Measurements from ENCODE around the gene RANBP3L. TPM values are rescaled to one million over a fixed set of nuclear protein-coding genes. Genes with fewer than 3 reads are reported as not detected.

RANBP3L gene
- total RNA-seq, 1 experiment from 2014 or later: 0.20 TPM

DNA sequence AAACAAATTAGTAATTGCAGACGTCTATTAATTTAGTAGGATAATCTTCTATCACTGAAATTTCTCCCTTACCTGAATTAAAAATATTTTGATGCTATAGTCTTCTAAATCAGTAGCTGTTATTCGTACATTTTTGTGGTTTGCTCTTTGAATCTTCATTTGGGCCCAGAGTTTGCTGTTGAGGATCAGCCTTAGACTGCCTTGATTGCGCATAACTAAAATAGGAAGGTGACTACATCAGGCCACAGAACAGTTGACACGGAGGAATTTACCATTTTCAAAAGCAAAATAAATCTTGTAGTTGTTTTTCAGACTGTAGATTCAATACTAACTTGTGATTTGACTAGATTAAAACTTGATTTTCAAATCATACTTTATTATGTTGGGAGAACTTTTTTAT, 48.1 kb downstream of the RANBP3L start:
- no peak overlapping the region for H3K4me3 ChIP-seq (ENCODE audit: low read depth, low read length)
- Mint-ChIP-seq H3K9me3 (ENCODE audit: unreplicated experiment) (no peaks in the 10 kb centered on the region), H3K4me1 (ENCODE audit: low read depth, unreplicated experiment) (no peaks in the 10 kb centered on the region), H3K4me3 (ENCODE audit: unreplicated experiment) (no peak overlapping the region), H3K36me3 (ENCODE audit: insufficient read depth, unreplicated experiment) (no peaks in the 10 kb centered on the region), H3K27ac (ENCODE audit: unreplicated experiment) (no peak overlapping the region), H3K27me3 (ENCODE audit: insufficient read depth, unreplicated experiment) (no peaks in the 10 kb centered on the region)
- CTCF ChIA-PET: no interaction called here
- POLR2A ChIA-PET: no interaction called here
- TF ChIP-seq, protein P1, sequence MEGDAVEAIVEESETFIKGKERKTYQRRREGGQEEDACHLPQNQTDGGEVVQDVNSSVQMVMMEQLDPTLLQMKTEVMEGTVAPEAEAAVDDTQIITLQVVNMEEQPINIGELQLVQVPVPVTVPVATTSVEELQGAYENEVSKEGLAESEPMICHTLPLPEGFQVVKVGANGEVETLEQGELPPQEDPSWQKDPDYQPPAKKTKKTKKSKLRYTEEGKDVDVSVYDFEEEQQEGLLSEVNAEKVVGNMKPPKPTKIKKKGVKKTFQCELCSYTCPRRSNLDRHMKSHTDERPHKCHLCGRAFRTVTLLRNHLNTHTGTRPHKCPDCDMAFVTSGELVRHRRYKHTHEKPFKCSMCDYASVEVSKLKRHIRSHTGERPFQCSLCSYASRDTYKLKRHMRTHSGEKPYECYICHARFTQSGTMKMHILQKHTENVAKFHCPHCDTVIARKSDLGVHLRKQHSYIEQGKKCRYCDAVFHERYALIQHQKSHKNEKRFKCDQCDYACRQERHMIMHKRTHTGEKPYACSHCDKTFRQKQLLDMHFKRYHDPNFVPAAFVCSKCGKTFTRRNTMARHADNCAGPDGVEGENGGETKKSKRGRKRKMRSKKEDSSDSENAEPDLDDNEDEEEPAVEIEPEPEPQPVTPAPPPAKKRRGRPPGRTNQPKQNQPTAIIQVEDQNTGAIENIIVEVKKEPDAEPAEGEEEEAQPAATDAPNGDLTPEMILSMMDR (IDR thresholded peaks at IDR 0.05; ENCODE audit: insufficient read depth in 1 of 2, low read depth in 1 of 2, low read length in 1 of 2, severe bottlenecking in 1 of 2, unreplicated experiment in 1 of 2): no peak
- no peaks in the 10 kb centered on the region for H3K27me3 ChIP-seq (replicated peaks; ENCODE audit: control insufficient read depth, insufficient read depth, low read length)
- intact Hi-C loops (cut with micrococcal nuclease; ENCODE audit: unreplicated experiment): no loop called here
- no TSS peak for BruUV-seq (replicated peaks)
- H3K4me1 ChIP-seq: no peaks in the 10 kb centered on the region
- H3K9me3 ChIP-seq: no peaks in the 10 kb centered on the region
- H3K36me3 ChIP-seq (ENCODE audit: control insufficient read depth, insufficient read depth, low read length): no peaks in the 10 kb centered on the region
- DNase-seq: no peak

- Histone ChIP-seq H3K9me3 (no peaks in the 10 kb centered on the region), H3K27me3 (replicated peaks; ENCODE audit: control insufficient read depth, insufficient read depth, low read length) (no peaks in the 10 kb centered on the region), H3K4me1 (no peaks in the 10 kb centered on the region), H3K36me3 (ENCODE audit: control insufficient read depth, insufficient read depth, low read length) (no peaks in the 10 kb centered on the region), H3K4me3 (ENCODE audit: low read depth, low read length) (no peak overlapping the region)
- no peak overlapping the region for H3K4me3 Mint-ChIP-seq (ENCODE audit: unreplicated experiment)
- H3K27ac Mint-ChIP-seq (ENCODE audit: unreplicated experiment): no peak overlapping the region
- intact Hi-C loops (cut with micrococcal nuclease; ENCODE audit: unreplicated experiment): no loop called here
- no peaks in the 10 kb centered on the region for H3K36me3 Mint-ChIP-seq (ENCODE audit: insufficient read depth, unreplicated experiment)
- POLR2A ChIA-PET: no interaction called here
- CTCF ChIA-PET: interaction anchor here (0.7 to 1.5 kb wide), 2 partner anchors 11 to 12 kb away, joined by 3 read pairs; partner anchors contain the start of gene NADK2
- no TSS peak for BruUV-seq (replicated peaks)
- no peaks in the 10 kb centered on the region for H3K9me3 Mint-ChIP-seq (ENCODE audit: unreplicated experiment)
- TF ChIP-seq, protein P1 (IDR thresholded peaks at IDR 0.05; ENCODE audit: insufficient read depth in 1 of 2, low read depth in 1 of 2, low read length in 1 of 2, severe bottlenecking in 1 of 2, unreplicated experiment in 1 of 2): no peak
- no peaks in the 10 kb centered on the region for H3K4me1 Mint-ChIP-seq (ENCODE audit: low read depth, unreplicated experiment)
- H3K27me3 Mint-ChIP-seq (ENCODE audit: insufficient read depth, unreplicated experiment): no peaks in the 10 kb centered on the region
- no peak for DNase-seq
Measured at GRCh38 chr5:36252722-36253365, 48.9 kb downstream of the RANBP3L start.

- H3K27me3 ChIP-seq (replicated peaks; ENCODE audit: control insufficient read depth, insufficient read depth, low read length): no peaks in the 10 kb centered on the region
- no peaks in the 10 kb centered on the region for H3K36me3 Mint-ChIP-seq (ENCODE audit: insufficient read depth, unreplicated experiment)
- no peak overlapping the region for H3K27ac Mint-ChIP-seq (ENCODE audit: unreplicated experiment)
- no peaks in the 10 kb centered on the region for H3K9me3 Mint-ChIP-seq (ENCODE audit: unreplicated experiment)
- TF ChIP-seq, protein P1 (IDR thresholded peaks at IDR 0.05; ENCODE audit: insufficient read depth in 1 of 2, low read depth in 1 of 2, low read length in 1 of 2, severe bottlenecking in 1 of 2, unreplicated experiment in 1 of 2): no peak
- no peaks in the 10 kb centered on the region for H3K4me1 Mint-ChIP-seq (ENCODE audit: low read depth, unreplicated experiment)
- no peaks in the 10 kb centered on the region for H3K9me3 ChIP-seq
- CTCF ChIA-PET: interaction anchor here (1.5 kb wide), 1 partner anchor 9 kb away, joined by 3 read pairs; the partner anchor contains the start of gene NADK2
- H3K36me3 ChIP-seq (ENCODE audit: control insufficient read depth, insufficient read depth, low read length): no peaks in the 10 kb centered on the region
- H3K27me3 Mint-ChIP-seq (ENCODE audit: insufficient read depth, unreplicated experiment): no peaks in the 10 kb centered on the region
- no peak overlapping the region for H3K4me3 Mint-ChIP-seq (ENCODE audit: unreplicated experiment)
- BruUV-seq (replicated peaks): no TSS peak
- POLR2A ChIA-PET: no interaction called here
- H3K4me3 ChIP-seq (ENCODE audit: low read depth, low read length): no peak overlapping the region
- no peaks in the 10 kb centered on the region for H3K4me1 ChIP-seq
- no peak for DNase-seq
- intact Hi-C loops (cut with micrococcal nuclease; ENCODE audit: unreplicated experiment): no loop called here
Measured at GRCh38 chr5:36251218-36251617, 50.5 kb downstream of the RANBP3L start.

Measured in Caco-2 (cell line).